ENCODE results near the gene SHROOM1.

DNA sequence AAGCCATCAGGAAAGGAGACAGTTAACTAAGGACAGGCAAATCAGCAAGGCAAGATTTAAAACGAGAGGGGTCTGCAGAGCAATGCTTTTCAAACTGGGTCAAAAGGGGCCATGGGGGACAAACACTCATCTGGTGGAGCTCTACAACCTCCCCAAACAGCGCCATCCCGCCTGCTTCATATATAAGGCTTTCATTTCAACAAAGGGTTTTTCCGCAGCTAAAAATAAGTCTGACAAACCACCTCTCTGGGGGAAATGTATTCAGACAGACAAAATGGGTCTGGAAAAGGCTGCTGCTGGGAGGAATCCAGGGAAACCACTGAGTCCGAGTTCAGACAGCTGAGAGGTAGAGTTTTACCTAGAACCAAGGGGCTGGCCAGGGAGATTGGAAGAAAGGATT lies 45.1 kb downstream of the SHROOM1 start:
- TF ChIP-seq, protein P1, sequence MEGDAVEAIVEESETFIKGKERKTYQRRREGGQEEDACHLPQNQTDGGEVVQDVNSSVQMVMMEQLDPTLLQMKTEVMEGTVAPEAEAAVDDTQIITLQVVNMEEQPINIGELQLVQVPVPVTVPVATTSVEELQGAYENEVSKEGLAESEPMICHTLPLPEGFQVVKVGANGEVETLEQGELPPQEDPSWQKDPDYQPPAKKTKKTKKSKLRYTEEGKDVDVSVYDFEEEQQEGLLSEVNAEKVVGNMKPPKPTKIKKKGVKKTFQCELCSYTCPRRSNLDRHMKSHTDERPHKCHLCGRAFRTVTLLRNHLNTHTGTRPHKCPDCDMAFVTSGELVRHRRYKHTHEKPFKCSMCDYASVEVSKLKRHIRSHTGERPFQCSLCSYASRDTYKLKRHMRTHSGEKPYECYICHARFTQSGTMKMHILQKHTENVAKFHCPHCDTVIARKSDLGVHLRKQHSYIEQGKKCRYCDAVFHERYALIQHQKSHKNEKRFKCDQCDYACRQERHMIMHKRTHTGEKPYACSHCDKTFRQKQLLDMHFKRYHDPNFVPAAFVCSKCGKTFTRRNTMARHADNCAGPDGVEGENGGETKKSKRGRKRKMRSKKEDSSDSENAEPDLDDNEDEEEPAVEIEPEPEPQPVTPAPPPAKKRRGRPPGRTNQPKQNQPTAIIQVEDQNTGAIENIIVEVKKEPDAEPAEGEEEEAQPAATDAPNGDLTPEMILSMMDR (conservative IDR thresholded peaks at IDR 0.05), result no peak
- no peak for TF ChIP-seq EZH2 (IDR thresholded peaks at IDR 0.05; ENCODE audit: low read depth)
